GM12874 (cell line): Measurements from ENCODE around the gene CCDC191.

ENCODE experiments used
- TF ChIP-seq, protein P1 (sequence below): IDR thresholded peaks from 2 replicates; pipeline ENCODE4 v1.5.1; 2011; ENCODE audit warnings: low read depth, mild to moderate bottlenecking, control low read depth, low read length, moderate library complexity; ENCODE audit not compliant: insufficient read depth

CCDC191 gene

DNA sequence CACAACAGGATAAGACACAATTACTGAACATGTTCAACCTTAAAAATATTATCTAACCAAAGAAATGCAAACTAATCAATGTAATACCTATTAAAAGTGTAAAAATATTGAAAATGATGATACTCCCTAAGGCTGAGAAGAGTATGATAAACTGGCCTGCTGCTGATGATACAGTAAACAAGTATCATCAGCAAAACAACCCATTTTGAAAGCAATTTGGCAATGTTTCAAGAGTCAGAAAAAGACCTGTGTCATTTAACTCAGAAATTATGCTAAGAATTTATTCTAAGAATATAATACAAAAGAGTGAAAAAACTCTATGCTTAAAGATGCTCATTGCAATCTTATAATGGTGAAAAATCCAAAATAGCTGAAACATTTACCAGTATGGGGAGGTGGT, 22.1 kb downstream of the CCDC191 start:
- TF ChIP-seq, protein P1, sequence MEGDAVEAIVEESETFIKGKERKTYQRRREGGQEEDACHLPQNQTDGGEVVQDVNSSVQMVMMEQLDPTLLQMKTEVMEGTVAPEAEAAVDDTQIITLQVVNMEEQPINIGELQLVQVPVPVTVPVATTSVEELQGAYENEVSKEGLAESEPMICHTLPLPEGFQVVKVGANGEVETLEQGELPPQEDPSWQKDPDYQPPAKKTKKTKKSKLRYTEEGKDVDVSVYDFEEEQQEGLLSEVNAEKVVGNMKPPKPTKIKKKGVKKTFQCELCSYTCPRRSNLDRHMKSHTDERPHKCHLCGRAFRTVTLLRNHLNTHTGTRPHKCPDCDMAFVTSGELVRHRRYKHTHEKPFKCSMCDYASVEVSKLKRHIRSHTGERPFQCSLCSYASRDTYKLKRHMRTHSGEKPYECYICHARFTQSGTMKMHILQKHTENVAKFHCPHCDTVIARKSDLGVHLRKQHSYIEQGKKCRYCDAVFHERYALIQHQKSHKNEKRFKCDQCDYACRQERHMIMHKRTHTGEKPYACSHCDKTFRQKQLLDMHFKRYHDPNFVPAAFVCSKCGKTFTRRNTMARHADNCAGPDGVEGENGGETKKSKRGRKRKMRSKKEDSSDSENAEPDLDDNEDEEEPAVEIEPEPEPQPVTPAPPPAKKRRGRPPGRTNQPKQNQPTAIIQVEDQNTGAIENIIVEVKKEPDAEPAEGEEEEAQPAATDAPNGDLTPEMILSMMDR, result no peak

GRCh38 chr3:114033721-114034120, 22.6 kb downstream of the CCDC191 start:
- TF ChIP-seq, protein P1, result no peak

DNA sequence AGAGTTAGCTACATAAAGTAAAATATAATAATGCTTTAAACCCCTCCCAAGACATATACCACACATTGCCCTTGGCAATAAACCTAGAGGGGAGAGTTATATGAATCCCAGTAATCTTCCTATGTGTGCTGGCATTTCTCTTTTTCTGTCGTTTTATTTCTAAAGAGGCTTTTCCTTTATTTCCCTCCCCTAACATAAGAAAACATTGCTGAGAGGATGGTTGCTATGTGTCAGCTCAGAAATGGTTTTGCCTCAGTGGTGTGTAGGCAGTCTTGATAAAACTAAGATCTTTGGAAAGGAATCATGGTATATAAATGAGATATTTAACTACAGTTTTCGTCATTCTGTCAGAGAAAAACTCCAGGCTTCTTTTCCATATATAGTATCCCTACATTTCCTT, 30.0 kb downstream of the CCDC191 start:
- TF ChIP-seq, protein P1, result no peak

DNA sequence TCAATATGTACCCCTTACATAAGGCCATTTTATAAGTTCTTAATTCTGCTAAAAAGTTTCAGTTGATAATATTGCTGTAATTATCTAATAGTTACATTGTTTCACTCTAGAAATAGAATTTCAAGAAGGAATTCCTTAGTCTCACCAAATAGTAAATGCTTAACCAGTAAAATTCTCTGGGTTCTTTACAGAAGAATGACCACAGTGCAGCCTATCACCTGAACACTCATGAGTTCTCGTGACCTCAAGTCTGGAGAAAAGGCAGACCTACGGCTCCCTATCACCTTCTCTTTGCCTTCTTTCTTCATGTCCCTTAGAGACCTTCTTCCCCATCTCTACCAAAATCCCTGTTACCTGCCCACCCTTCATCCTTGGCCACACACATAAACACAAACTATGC, 30.9 kb downstream of the CCDC191 start:
- TF ChIP-seq, protein P1, result no peak

DNA sequence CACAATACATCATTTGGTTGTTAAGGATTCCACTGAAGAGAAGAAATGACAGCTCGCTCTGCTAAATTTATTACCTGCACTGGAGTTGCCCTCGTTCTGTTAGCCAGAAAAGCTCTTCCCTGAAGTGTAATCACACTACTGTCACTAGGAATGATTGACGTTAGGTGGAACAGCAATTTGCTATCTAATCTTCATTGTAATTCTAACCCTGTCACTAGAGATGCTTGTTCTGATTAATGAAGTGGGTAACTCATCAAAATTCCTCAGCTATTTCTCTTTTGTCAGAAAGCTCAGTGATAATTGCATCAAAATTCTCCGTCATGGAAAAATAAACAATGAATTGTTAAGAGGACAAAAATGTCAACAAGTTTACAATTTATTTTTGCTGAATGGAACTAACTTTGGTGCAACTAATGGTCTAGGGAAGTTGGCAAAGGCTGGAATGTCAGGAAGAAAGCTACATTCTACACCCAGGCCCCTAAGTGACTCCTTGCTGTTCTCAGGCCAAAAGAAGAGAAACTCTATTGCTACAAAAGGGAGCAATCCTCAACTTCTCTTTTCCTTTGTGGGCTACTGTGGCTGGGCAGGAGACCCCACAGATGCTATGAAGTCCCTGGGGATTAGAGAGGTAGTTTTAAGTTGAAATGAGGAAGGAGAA, 34.1 kb downstream of the CCDC191 start:
- TF ChIP-seq, protein P1, result no peak

- TF ChIP-seq, protein P1, result no peak
Measured at GRCh38 chr3:114020907-114021306, 35.4 kb downstream of the CCDC191 start.

GRCh38 chr3:114019486-114019885, 36.8 kb downstream of the CCDC191 start:
- TF ChIP-seq, protein P1, result no peak
